Measurements from ENCODE around the gene GPR3.
A peak's percentile ranks its signal among the peaks of the same experiment; 100 is the strongest.

Gene GPR3

DNA sequence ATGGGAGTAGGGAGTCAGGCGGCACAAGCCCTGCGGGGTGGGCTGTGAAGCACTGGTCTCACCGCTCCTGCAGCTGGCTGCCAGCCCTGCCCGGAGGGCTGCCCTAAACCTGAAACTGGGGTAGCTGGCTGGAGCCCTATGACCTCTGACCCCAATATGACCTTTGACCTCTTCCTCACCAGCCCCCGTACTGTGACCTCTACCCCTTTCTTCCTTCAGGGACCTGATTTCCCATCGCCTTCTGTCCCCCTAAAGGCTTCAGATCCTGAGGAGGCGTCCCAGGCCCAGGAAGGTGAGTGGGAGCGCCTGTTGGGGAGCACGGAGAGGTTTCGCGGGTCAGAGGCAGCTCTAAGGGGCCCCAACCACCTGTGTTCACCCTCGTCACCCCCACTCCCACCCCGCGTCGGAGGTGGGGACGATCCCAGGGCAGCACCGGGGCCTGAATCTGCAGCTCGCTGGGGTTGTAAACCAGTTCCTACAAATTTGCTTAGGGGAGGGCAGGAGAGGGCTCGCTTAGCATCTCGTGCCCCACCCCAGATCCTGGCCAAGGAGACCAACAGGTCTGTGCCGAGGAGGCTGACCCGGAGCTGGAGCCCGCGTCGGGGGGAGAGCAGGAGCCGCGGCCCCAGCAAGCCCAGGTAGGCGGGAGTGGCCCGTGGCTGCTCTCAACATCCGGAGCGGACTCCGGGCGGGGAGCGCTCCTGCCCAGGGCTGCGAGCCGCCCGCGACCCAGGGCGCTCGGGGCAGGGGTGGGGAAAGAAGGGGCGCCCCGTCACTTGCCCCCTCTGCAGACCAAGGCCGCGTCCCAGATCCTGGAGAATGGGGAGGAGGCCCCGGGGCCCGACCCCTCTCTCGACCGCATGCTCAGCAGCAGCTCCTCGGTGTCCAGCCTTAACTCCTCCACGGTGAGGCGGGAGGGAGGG is 43.3 kb upstream of the GPR3 start:
- Histone ChIP-seq H3K79me2 (ENCODE audit: insufficient read depth, low read length) (no peaks in the 10 kb centered on the region), H3K9me2 (replicated peaks; ENCODE audit: insufficient read depth, low read length) (no peaks in the 10 kb centered on the region), H3K27ac (ENCODE audit: low read depth, low read length) (no peak overlapping the region), H3K9ac (ENCODE audit: low read length) (peak overlapping the region; percentile 48), H4K20me1 (ENCODE audit: low read depth, low read length) (no peaks in the 10 kb centered on the region), H3K9me3 (ENCODE audit: insufficient read depth, low read length) (no peaks in the 10 kb centered on the region), H2AFZ (ENCODE audit: low read depth, low read length, severe bottlenecking) (peak overlapping the region; percentile 36), H3K36me3 (ENCODE audit: low read length) (no peaks in the 10 kb centered on the region), H3K4me2 (ENCODE audit: low read depth, low read length, poor library complexity, severe bottlenecking) (peak overlapping the region; percentile 67), H3K27me3 (ENCODE audit: low read length) (no peaks in the 10 kb centered on the region), H3K4me3 (ENCODE audit: insufficient read depth, low read length, poor library complexity, severe bottlenecking) (peak overlapping the region; percentile 31), H3F3A (ENCODE audit: insufficient read depth) (no peaks in the 10 kb centered on the region)
- no peak for TF ChIP-seq EZH2phosphoT487 (conservative IDR thresholded peaks at IDR 0.05; ENCODE audit: low read length)
- TF ChIP-seq CTCF (IDR thresholded peaks at IDR 0.05; ENCODE audit: insufficient read depth, low read length, poor library complexity, severe bottlenecking) = no peak

- Histone ChIP-seq H3K79me2 (ENCODE audit: insufficient read depth, low read length) (no peaks in the 10 kb centered on the region), H3K4me3 (ENCODE audit: insufficient read depth, low read length, poor library complexity, severe bottlenecking) (no peak overlapping the region), H3K9me2 (replicated peaks; ENCODE audit: insufficient read depth, low read length) (no peaks in the 10 kb centered on the region), H3K9me3 (ENCODE audit: insufficient read depth, low read length) (no peaks in the 10 kb centered on the region), H3K4me2 (ENCODE audit: low read depth, low read length, poor library complexity, severe bottlenecking) (no peak overlapping the region), H3K27ac (ENCODE audit: low read depth, low read length) (no peak overlapping the region), H2AFZ (ENCODE audit: low read depth, low read length, severe bottlenecking) (no peak overlapping the region), H3K27me3 (ENCODE audit: low read length) (no peaks in the 10 kb centered on the region), H3K36me3 (ENCODE audit: low read length) (no peaks in the 10 kb centered on the region), H3F3A (ENCODE audit: insufficient read depth) (no peaks in the 10 kb centered on the region), H3K9ac (ENCODE audit: low read length) (no peak overlapping the region), H4K20me1 (ENCODE audit: low read depth, low read length) (no peaks in the 10 kb centered on the region)
- no peak for TF ChIP-seq CTCF (IDR thresholded peaks at IDR 0.05; ENCODE audit: insufficient read depth, low read length, poor library complexity, severe bottlenecking)
These were observed 42.4 kb upstream of the GPR3 start for GRCh38 chr1:27349784-27350662.

GRCh38 chr1:27350663-27351540 is 41.5 kb upstream of the GPR3 start:
- H3F3A ChIP-seq (ENCODE audit: insufficient read depth) = no peaks in the 10 kb centered on the region
- no peaks in the 10 kb centered on the region for H3K36me3 ChIP-seq (ENCODE audit: low read length)
- no peaks in the 10 kb centered on the region for H3K27me3 ChIP-seq (ENCODE audit: low read length)
- TF ChIP-seq EZH2phosphoT487 (conservative IDR thresholded peaks at IDR 0.05; ENCODE audit: low read length) (no peak), CTCF (IDR thresholded peaks at IDR 0.05; ENCODE audit: insufficient read depth, low read length, poor library complexity, severe bottlenecking) (no peak)
- no peaks in the 10 kb centered on the region for H3K9me2 ChIP-seq (replicated peaks; ENCODE audit: insufficient read depth, low read length)
- H4K20me1 ChIP-seq (ENCODE audit: low read depth, low read length) = no peaks in the 10 kb centered on the region
- no peak overlapping the region for H3K9ac ChIP-seq (ENCODE audit: low read length)
- no peak overlapping the region for H3K27ac ChIP-seq (ENCODE audit: low read depth, low read length)
- H2AFZ ChIP-seq (ENCODE audit: low read depth, low read length, severe bottlenecking) = no peak overlapping the region
- H3K9me3 ChIP-seq (ENCODE audit: insufficient read depth, low read length) = no peaks in the 10 kb centered on the region
- H3K4me3 ChIP-seq (ENCODE audit: insufficient read depth, low read length, poor library complexity, severe bottlenecking) = no peak overlapping the region
- no peak overlapping the region for H3K4me2 ChIP-seq (ENCODE audit: low read depth, low read length, poor library complexity, severe bottlenecking)
- H3K79me2 ChIP-seq (ENCODE audit: insufficient read depth, low read length) = no peaks in the 10 kb centered on the region

All from SU-DHL-6 (cell line).